ENCODE measurements around the gene C16orf74.

Gene C16orf74

DNA sequence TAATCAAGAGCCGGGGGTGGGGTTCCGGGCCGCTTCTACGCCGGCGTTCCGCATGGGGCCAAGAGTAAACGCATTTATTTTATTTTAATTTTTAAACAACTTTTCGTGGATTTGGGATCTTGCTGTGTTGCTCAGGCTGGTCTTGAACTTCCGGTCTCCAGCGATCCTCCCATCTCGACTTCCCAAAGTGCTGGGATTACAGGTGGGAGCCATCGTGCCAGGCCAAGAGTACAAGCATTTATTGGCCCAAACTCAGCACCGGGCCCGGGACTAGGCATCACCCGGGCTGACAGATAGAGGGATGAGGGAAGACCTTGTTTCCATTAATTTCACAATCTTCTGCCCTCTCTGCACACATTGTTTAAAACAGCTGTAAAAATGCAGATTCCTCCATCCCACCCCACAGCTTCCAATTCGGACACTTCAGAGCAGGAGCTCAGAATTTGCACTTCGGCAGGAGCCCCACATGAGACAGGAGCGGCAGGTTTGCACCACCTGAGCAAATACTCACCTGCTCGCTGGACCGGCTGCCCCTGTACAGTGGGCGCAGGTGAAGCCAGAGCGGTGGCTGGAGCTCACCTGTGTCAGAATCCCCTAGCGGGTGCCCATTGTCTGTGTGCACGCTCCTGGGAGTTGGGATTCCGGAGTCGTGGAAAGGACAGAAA is 61.5 kb downstream of the C16orf74 start:
- no peak for TF ChIP-seq JUND (IDR thresholded peaks at IDR 0.05; ENCODE audit: low read depth)
- peak; percentile 82 to 93 for DNase-seq (ENCODE audit: low read depth in 1 of 2, low spot score in 1 of 2)
- in situ Hi-C loops (cut with HindIII; ENCODE audit: low pct_unique_long_range_greater_than_20kb, low sequenced_read_pairs), result no loop called here

DNA sequence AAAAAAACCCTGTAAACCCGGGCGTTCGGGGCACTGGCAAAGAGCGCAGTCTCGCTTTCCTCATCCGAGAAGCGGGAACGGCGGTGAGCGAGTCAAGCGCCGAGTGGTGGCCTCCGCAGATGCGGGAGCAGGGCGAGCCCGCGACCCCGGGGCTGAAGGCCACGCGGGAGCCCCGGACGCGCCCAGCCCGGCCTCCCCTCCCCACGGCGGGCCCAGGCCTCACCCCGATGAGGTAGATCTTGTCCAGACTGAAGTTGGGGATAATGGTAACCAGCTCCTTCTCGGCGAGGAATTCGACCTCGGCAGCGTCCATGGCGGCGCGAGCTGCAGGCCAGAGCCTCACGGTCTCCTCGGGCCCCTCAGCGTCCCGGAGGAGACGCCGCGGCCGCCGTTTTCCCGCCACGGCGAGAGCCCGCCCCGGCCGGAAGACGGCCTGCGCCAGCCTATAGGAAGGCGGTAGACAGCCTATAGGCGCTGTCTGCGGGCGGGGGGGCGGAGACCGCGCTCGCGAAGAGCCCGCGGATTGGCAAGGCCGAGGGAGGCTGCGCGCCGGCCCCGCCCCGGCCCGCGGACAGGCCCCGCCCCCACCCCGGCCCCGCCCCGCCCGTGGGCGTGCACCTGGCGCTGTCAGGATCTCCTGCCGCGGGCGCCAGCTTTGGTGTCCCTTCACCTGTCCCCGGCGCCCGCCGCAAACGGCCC is 62.2 kb downstream of the C16orf74 start, which contains the start of gene GINS2:
GINS2 (minus strand) TSS at position 369 of the 699 bp plus-strand sequence; CDS start at position 313, 56 bp downstream.
- in situ Hi-C loops (cut with HindIII; ENCODE audit: low pct_unique_long_range_greater_than_20kb, low sequenced_read_pairs), result no loop called here
- DNase-seq (ENCODE audit: low read depth in 1 of 2, low spot score in 1 of 2), result peak; percentile 99 to 100
- TF ChIP-seq JUND (IDR thresholded peaks at IDR 0.05; ENCODE audit: low read depth), result no peak

DNA sequence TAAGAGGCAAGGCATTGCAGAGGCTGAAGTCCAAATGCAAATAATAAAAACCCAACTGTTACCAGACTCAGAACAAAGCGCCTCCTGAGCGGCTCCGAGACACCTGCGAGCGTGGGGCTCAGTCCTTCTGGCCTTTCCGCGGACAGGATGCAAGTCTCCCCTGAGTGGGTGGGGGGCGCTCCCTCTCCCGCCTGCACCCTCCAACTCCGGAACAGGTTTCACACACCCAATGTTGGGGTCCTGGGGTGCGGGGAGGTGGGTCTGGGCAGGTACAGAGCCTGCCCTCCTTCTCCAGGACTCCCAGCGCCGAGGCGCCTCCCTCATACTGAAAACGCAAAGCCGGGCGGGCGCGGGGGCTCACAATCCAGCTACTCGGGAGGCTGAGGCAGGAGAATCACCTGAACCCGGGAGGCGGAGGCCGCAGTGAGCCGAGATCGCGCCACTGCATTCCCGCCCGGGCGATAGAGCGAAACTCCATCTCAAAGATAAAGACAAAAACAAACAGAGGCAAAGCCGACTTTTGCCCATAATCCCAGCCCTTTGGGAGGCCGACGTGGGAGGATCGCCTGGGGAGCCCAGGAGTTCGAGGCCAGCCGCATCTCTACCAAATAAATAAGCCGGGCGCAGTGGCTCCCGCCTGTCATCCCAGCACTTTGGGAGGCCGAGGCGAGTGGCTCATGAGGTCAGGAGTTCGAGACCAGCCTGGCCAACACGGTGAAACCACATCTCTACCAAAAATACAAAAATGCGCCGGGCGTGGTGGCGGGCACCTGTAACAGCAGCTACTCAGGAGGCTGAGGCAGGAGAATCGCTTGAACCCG is 63.0 kb downstream of the C16orf74 start:
- in situ Hi-C loops (cut with HindIII; ENCODE audit: low pct_unique_long_range_greater_than_20kb, low sequenced_read_pairs), result no loop called here
- no peak for DNase-seq (ENCODE audit: low read depth in 1 of 2, low spot score in 1 of 2)
- no peak for TF ChIP-seq JUND (IDR thresholded peaks at IDR 0.05; ENCODE audit: low read depth)

DNA sequence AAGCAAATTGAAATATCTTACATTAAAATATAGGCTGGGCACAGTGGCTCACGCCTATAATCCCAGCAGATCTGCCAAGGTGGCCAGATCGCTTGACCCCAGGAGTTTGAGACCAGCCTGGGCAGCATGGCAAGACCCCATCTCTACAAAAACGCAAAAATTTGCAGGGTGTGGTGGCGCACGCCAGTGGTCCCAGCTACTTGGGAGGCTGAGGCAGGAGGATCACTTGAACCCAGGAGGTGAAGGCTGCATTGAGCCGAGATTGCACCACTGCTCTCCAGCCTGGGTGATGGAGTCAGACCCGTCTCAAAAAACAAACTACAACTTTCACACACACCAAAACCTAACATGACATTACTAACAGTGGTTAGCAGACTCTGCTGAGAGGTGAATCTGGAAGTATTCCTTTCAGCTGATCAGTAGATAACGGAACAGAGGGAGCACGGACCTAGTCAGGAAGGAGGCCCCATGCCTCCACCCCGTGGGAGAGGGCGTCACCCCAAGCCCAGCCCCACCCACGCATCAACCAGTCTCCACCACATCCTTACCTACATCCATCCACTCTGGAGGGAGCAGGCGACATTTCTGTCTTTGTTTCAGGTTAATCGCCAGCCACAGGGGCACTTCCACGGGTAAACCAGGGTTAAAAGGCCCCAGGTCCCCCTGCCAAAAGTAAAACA is 63.8 kb downstream of the C16orf74 start:
- DNase-seq (ENCODE audit: low read depth in 1 of 2, low spot score in 1 of 2), result no peak
- TF ChIP-seq JUND (IDR thresholded peaks at IDR 0.05; ENCODE audit: low read depth), result no peak
- in situ Hi-C loops (cut with HindIII; ENCODE audit: low pct_unique_long_range_greater_than_20kb, low sequenced_read_pairs), result no loop called here

DNA sequence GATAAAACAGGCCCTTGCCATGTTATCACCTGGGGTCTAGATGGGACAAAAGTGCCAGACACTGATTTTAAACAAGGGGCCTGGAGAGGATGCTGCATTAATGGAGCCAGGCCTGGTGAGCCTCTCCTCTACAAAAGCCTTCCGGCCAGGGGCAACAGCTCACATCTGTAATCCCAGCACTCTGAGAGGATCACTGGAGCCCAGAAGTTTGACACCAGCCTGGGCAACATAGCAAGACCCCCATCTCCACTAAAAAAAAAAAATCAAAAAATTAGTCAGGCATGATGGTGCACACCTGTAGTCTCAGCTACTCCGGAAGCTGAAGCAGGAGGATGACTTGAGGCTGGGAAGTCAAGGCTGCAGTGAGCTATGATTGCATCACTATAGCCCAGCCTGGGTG is 65.6 kb downstream of the C16orf74 start:
- no peak for DNase-seq (ENCODE audit: low read depth in 1 of 2, low spot score in 1 of 2)
- TF ChIP-seq JUND (IDR thresholded peaks at IDR 0.05; ENCODE audit: low read depth), result no peak
- in situ Hi-C loops (cut with HindIII; ENCODE audit: low pct_unique_long_range_greater_than_20kb, low sequenced_read_pairs), result no loop called here

DNA sequence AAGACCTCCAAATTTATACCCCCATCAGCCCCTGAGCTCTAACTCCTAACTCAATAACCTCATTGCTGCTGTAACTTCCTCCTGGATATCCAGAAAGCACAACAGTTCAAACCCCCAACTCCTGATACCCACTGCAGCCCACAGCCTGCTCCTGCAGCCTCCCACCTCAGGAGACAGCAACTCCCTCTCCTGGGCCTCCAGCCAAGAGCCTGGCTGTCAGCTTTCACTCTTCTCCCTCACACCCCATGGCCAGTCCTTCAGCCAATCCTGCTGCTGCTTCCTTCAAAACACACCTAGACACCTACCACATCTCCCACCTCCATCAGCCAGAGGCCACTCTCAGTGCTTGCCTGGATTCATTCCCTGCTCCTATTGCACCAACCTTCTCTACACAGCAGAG is 67.5 kb downstream of the C16orf74 start:
- peak in 1 of 2 experiments; percentile 60 for DNase-seq (ENCODE audit: low read depth in 1 of 2, low spot score in 1 of 2)
- in situ Hi-C loops (cut with HindIII; ENCODE audit: low pct_unique_long_range_greater_than_20kb, low sequenced_read_pairs), result no loop called here
- TF ChIP-seq JUND (IDR thresholded peaks at IDR 0.05; ENCODE audit: low read depth), result no peak

DNA sequence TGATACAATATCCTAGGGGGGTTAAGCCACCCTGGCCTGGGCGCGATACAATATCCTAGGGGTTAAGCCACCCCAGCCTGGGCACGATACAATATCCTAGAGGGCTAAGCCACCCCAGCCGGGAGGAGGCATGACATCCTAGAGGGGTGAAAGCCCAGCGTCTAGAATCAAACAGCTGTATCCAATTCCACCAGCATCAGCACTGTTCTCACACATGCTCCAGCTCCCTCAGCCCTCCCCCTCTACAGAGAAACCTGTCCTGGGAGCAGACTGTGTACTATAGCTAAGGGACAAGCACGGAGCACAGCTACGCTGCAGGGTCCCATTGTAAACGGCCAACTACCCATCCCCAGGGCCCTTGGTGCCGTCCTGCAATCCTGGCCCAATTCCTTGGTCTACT is 68.4 kb downstream of the C16orf74 start:
- in situ Hi-C loops (cut with HindIII; ENCODE audit: low pct_unique_long_range_greater_than_20kb, low sequenced_read_pairs), result no loop called here

DNA sequence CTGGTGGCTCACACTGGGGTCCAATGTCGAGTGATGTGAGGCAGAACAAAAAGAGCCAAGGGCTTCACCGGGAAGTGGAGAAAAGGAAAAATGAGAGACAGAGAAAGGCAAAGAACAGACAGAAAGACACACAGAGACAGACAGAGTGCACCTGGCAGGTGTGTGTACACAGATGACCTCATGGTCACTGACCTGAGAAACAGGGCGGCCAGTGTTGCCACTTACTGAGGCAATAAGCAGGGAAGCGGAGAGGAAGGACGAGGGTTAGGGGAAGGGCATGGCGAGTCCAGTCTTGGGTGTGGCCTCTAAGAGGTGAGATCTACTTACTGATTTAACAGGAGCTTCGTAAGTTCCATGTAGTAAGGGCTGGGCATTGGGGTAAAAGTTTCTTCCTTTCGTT is 69.6 kb downstream of the C16orf74 start:
- peak in 1 of 2 experiments; percentile 90 for DNase-seq (ENCODE audit: low read depth in 1 of 2, low spot score in 1 of 2)
- TF ChIP-seq JUND (IDR thresholded peaks at IDR 0.05; ENCODE audit: low read depth), result no peak
- in situ Hi-C loops (cut with HindIII; ENCODE audit: low pct_unique_long_range_greater_than_20kb, low sequenced_read_pairs), result no loop called here

More for the DNA sequence above, 68.4 kb downstream of the C16orf74 start:
- no peak for TF ChIP-seq JUND (IDR thresholded peaks at IDR 0.05; ENCODE audit: low read depth)
- no peak for DNase-seq (ENCODE audit: low read depth in 1 of 2, low spot score in 1 of 2)

DNA sequence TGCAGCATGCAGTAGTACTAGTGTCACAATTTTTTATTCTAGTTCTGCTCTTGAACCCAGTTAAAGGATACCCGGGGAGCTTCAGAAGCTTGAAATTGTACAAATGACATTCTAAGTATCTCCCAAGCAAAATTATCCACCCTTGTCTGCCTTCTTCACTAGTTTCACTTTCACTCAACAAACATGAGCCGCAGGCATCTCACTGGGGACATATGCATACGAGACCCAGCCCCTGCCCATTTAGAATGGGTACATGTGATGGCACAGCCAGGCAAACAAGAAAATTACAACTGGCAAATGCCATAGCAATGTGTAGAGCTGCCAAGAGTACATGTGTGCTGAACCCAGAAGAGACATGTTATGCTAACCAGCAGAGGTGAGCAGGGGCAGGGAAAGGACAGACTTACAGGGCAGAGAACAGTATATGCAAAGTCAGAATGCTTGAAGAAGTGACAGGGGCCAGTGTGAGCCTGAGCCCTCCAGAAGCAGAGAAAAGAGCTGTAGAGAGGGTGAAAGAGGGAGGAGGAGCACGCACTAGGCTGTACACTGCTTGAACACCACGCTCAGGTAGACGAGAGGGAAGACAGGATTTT is 70.4 kb downstream of the C16orf74 start:
- no peak for TF ChIP-seq JUND (IDR thresholded peaks at IDR 0.05; ENCODE audit: low read depth)
- DNase-seq (ENCODE audit: low read depth in 1 of 2, low spot score in 1 of 2), result no peak
- in situ Hi-C loops (cut with HindIII; ENCODE audit: low pct_unique_long_range_greater_than_20kb, low sequenced_read_pairs), result no loop called here

DNA sequence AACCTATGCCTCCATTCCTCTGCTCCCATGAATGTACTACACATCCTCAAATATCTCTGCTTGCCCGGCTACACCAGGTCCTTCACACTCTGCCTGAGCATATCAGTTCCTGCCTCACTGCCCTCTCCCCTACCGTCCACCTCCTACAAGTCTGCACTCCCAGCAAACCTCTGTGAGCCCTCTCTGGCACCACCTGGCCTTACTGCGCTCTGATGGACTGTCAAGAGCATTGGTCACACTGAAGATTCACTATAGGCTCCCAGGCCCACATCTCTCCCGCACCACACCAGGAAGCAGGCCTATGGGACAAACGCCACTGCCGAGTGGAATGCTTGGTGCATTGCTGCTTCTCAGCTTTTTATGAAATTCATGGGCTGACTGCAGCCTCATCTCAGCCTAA is 71.0 kb downstream of the C16orf74 start:
- no peak for TF ChIP-seq JUND (IDR thresholded peaks at IDR 0.05; ENCODE audit: low read depth)
- no peak for DNase-seq (ENCODE audit: low read depth in 1 of 2, low spot score in 1 of 2)
- in situ Hi-C loops (cut with HindIII; ENCODE audit: low pct_unique_long_range_greater_than_20kb, low sequenced_read_pairs), result no loop called here

DNA sequence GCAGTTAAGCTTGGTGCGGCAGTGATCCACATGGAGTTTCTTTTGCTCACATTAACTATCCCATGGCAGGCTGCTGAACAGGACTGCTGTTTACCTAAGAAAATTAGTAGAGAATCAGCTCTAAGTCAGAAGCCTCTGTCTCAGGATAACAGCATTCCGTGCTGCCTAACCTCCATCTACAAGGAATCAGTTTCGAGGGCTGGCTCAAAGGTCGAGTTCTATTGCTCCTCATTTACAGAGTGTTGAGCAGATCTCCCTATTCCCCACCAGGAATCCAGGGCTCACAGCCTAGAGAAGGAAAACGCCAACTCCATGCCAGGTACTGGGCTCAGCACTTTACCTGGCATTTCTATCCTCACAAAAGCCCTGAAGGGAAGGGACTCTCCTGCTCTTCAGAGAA is 72.1 kb downstream of the C16orf74 start:
- no peak for TF ChIP-seq JUND (IDR thresholded peaks at IDR 0.05; ENCODE audit: low read depth)
- no peak for DNase-seq (ENCODE audit: low read depth in 1 of 2, low spot score in 1 of 2)
- in situ Hi-C loops (cut with HindIII; ENCODE audit: low pct_unique_long_range_greater_than_20kb, low sequenced_read_pairs), result no loop called here

DNA sequence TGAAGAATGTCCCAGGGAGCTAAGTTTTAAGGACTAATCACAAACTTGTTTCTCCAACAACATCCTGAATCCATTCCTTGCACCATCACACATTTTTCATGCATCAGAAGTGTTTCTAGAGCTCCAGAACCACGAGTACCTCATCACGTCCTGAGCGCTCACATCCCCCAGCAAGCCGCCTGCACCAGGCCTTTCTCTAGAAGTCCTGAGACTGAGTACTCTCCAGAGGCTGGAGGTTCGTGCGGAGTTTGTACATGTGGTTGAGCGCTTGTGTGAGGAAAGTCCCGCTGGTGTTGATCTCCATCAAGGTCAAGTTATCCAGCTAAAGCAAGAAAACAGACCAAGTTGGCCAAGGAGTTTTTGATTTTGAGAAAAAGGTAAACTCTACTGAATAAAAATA is 72.9 kb downstream of the C16orf74 start:
- in situ Hi-C loops (cut with HindIII; ENCODE audit: low pct_unique_long_range_greater_than_20kb, low sequenced_read_pairs), result no loop called here
- no peak for DNase-seq (ENCODE audit: low read depth in 1 of 2, low spot score in 1 of 2)
- TF ChIP-seq JUND (IDR thresholded peaks at IDR 0.05; ENCODE audit: low read depth), result no peak
